Lower leg skin (tissue), 3 donors: Measurements from ENCODE around the gene PRDM15.

Experiments
- CTCF ChIP-seq, 3 donors: fragments of 450-650 bp; IDR thresholded peaks; one replicate each; pipeline ENCODE4 v1.5.1; 2016; ENCODE audit warnings: antibody characterized with exemption in 3 of 3, mild to moderate bottlenecking in 3 of 3, moderate library complexity in 2 of 3
- POLR2A ChIP-seq, 2 donors: fragments of 450-650 bp; IDR thresholded peaks; one replicate each; pipeline ENCODE4 v1.6.1; 2016 to 2017; ENCODE audit warnings: antibody characterized with exemption in 2 of 2, mild to moderate bottlenecking in 1 of 2, moderate library complexity in 1 of 2

- TF ChIP-seq POLR2A (IDR thresholded peaks at IDR 0.05) (no peak), CTCF (IDR thresholded peaks at IDR 0.05) (no peak)
Measured at GRCh38 chr21:41925767-41926116, 46.6 kb upstream of the PRDM15 start.
